ENCODE measurements around the gene GNMT.

Gene GNMT

GRCh38 chr6:43009124-43009523, 48.6 kb downstream of the GNMT start:
- FAIRE-seq (no peak), DNase-seq (ENCODE audit: insufficient read length, low spot score) (no peak)

DNA sequence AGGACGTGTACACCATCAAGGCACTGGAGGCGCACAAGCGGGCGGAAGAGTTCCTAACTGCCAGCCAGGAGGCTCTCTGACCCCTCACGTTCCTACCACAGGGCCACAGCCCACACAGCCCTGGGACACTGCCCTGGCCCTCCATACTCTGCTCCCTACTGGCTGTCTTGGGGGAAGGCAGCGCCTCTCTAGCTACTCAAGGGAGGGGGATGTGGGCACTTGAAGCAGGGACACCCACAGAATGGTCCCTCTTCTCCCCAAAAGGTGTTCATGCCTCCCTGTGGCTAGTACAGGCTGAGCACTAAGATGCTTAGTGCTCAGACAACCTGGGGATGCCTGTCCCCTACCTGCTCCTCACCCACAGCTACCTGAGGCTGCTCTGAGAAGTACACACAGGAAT, 50.7 kb downstream of the GNMT start:
- FAIRE-seq = no peak
- DNase-seq (ENCODE audit: insufficient read length, low spot score) = no peak

DNA sequence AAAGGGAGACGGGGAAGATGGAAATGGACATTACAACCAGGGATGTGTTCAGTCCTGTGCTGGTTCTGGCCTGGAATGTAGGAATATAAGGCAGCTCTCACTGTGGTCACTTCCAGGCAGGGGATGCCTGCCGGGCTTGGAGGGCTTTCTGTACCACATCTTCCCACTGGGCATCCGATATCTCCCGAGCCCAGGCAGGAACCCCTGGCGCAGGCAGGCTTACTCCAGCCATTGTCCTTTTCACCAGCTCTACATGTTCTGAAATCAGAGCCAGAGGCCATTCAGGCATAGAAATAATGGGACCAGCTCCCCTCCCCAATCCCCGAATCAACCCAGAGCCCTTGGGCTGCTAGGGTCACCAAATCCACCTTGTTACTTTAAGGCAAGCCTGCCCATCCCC, 51.8 kb downstream of the GNMT start:
- FAIRE-seq = no peak

DNA sequence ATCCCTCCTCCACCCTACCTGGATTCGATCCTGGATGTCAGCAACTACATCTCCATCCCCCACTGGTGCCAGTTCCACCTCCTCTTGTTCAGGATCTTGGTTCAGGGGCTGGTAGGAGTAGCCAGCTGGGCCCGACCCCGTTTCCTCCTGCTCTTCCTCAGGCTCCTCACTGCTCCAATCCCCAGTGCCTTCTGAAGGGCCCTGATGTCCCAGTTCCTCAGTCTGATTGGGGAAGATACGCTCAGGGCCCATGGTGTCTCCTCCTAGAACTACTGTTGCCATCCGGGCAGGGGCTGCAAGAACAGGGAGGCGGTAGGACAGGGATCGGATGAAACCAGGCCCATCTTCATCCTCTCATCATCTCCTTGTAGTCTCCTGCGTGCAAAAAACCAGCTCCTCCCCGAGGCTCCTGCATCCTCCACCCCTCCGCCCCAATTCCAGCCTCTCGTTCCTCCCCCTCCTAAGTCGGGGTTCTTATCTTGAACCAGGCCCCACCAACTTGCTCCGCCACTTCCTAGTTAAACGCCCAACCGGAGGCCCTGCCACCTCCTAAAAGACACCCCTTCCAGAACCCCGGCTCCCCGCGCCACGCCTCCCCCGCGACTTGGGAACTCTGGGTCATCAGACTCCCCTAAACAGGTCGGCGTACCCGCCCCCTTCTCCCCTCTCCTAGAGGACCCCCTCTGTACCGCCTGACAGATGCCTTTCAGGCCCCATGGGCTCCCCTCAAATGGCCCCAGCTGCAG, 52.7 kb downstream of the GNMT start:
- no peak for FAIRE-seq
- DNase-seq (ENCODE audit: insufficient read length, low spot score) = no peak

More for the DNA sequence above, 51.8 kb downstream of the GNMT start:
- no peak for DNase-seq (ENCODE audit: insufficient read length, low spot score)

All from GM19239 (cell line).